Limb (tissue), 2 donors: Measurements from ENCODE around the gene CCDC169.
A peak's percentile ranks its signal among the peaks of the same experiment; 100 is the strongest.

Experiments
- DNase-seq, 2 donors: peaks; one replicate each; pipeline ENCODE4 v3.0.0-alpha.2; 2016; ENCODE audit errors: extremely low spot score in 2 of 2

The CCDC169 gene

DNA sequence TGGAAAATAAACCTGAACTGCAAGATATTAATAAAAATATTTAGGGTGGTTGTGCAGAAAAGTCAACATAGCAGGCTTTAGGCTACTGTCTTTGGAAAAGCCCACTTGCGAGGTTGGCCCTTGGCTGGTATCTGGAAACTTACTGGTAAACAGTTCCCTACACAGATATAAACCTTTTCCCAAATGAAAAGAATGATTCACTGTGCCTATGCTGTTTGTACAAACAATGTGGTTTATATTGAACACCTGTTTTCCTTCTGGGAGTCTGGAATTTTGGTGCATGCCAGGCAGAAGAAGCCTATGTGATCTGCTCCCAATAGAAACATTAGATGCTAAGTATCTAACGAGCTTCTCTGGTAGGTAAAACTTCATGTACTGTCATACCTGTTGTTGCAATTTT lies 53.5 kb downstream of the CCDC169 start:
- DNase-seq: no peak

- DNase-seq: no peak
Observed at GRCh38 chr13:36242761-36243160, 54.9 kb downstream of the CCDC169 start.

DNA sequence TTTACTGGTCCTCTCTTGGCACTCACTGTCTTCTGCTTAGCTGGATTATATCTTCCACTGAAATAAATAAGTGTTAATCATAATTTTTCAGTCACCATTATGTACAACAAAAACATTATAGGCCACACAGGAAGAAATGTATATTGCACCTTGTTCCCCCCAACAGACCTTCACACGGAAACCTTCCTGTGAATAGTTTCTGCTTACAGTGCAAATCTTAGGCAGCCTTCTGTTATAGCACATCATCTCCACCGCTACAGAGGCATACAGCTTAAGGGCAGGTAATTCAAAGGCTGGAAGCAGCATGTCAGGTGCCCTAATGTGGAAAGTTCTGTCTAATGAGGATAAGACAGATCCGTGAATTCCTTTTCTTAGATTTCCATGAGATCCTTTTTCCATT lies 66.4 kb downstream of the CCDC169 start:
- no peak for DNase-seq

DNA sequence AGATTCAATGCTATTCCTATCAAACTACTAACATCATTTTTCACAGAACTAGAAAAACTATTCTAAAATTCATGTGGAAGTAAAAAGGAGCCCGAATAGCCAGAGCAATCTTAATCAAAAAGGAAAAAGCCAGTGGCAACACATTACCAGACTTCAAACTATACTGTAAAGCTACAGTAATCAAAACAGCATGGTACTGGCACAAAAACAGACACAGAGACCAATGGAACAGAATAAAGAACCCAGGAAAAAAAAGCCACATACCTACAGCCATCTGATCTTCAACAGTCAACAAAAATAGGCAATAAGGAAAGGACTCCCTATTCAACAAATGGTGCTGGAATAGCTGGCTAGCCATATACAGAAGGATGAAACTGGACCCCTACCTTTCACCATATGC lies 72.9 kb downstream of the CCDC169 start:
- no peak for DNase-seq

DNA sequence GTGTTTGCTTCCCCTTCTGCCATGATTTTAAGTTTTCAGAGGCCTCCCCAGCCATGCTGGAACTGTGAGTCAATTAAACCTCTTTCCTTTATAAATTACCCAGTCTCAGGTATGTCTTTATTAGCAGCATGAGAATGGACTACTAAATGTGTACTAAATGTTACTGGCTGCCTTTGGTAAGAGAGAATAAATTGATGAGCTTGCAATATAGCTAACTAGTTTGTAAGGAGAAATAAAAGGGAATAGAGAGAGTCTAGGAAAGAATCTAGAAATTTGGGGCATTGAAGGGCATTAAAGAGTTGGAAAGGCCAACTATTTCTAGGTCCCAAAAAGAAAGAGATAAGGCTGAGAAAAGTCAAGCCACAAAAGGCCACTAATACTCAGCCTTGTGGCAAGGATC lies 77.7 kb downstream of the CCDC169 start:
- no peak for DNase-seq

- no peak for DNase-seq
Observed at GRCh38 chr13:36217456-36217855, 80.2 kb downstream of the CCDC169 start.

GRCh38 chr13:36214163-36214921 lies 83.3 kb downstream of the CCDC169 start, which contains the start of gene SOHLH2:
SOHLH2 (minus strand) TSS chr13:36214556; CDS start chr13:36214526, 30 bp downstream.
- DNase-seq: no peak

DNA sequence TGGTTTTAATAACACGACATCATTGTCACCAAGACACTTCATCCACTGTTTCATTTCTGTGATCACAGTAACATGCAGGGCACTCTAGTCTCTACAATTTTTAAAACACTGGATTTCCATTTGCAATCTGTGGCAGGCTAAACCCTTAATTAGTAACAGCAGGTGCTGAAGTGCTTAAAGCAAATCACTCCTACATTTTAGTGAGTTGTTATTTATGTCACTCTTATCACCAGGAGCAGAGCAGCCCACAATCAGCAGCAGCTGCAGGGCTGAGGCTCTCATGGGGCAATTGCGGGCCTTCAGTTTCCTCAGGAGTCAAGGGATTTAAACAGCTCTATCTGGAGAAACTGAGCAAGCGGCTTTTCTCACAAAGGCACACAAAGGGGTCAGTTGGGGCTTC lies 84.8 kb downstream of the CCDC169 start:
- peak in 1 of 2 donors; percentile 35 for DNase-seq

DNA sequence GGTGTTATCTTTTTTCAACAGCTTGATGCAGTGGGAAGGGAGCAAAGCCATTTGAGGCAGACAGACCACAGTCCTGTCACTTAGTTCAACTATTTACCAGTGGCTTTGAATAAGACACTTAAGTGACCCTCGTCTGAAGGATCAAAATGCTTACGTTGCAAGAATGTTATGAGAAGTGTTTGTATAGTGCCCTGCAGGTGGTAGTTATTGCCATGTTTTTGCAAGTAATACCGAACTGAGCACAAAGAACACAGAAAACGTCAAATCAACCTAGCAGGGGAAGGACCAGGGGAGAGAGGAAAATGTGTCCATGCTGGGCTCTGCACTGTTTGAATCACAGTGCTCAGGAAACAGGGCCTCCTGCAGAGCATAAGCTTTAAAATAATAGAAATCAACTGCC lies 86.0 kb downstream of the CCDC169 start:
- no peak for DNase-seq

- DNase-seq: no peak
Observed at GRCh38 chr13:36210738-36211137, 86.9 kb downstream of the CCDC169 start.

GRCh38 chr13:36207672-36208071 lies 89.9 kb downstream of the CCDC169 start:
- DNase-seq: no peak

DNA sequence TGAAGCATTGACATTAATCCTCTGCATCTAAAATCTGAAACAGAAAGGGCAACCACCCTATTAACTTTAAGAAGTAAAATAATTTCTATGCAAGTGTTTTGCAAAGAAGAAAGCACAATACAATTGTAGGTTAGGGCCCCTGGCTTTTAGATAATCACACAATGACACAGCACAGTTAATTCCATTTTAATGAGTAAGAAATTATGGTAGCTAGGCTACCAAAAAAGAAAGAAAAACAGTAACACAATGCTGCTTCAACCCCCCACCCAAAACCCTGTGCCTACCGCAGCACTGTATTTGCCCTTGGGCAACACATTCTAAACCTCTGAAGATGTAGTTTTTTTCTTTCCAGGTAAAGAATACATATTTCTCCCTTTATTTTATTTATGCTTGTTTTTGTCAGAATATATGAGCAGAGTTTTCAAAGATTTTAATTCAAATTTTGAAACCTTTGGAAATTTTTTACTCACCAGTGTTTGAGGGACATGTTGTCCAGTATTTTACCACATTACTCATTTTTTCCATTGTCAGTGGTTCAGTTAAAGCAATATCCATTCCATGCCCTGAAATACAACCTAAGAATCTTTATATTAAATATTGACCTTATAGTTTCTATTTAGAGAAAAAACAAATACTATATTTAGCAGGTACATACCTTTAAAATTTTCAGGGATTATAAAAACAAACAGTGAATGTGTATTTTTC lies 104.3 kb downstream of the CCDC169 start:
- no peak for DNase-seq

- DNase-seq: peak in 1 of 2 donors; percentile 45
Observed at GRCh38 chr13:36192166-36192565, 105.4 kb downstream of the CCDC169 start.

- DNase-seq: no peak
Observed at GRCh38 chr13:36190771-36191170, 106.8 kb downstream of the CCDC169 start.

DNA sequence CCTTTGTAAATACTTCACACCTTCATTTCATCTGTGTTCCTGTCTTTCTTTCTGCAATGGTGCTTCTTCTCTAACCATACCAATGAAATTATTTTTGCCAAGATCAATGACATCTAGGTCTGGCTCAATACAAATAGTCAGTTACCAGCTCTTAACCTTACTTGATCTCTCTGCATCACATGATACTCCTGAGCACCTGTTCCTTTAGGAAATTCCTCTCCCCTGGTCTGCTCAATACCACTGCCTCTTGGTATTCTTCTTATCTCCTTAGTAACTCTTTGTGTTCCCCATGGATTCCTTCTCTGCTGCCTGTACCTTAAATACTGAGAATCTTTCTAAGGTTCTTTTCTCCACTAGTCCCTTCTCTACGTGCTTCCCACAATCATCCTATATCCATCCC lies 109.2 kb downstream of the CCDC169 start:
- DNase-seq: no peak

- DNase-seq: no peak
Observed at GRCh38 chr13:36183901-36184300, 113.7 kb downstream of the CCDC169 start.
